Measurements from ENCODE around the gene N4BP3.
A peak's percentile ranks its signal among the peaks of the same experiment; 100 is the strongest.
"Not testable (repeated sequence)": the region's sequence is repeated elsewhere in the genome, so short reads cannot be mapped to it uniquely, and the experiment has no call there.

N4BP3 gene, protein sequence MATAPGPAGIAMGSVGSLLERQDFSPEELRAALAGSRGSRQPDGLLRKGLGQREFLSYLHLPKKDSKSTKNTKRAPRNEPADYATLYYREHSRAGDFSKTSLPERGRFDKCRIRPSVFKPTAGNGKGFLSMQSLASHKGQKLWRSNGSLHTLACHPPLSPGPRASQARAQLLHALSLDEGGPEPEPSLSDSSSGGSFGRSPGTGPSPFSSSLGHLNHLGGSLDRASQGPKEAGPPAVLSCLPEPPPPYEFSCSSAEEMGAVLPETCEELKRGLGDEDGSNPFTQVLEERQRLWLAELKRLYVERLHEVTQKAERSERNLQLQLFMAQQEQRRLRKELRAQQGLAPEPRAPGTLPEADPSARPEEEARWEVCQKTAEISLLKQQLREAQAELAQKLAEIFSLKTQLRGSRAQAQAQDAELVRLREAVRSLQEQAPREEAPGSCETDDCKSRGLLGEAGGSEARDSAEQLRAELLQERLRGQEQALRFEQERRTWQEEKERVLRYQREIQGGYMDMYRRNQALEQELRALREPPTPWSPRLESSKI

DNA sequence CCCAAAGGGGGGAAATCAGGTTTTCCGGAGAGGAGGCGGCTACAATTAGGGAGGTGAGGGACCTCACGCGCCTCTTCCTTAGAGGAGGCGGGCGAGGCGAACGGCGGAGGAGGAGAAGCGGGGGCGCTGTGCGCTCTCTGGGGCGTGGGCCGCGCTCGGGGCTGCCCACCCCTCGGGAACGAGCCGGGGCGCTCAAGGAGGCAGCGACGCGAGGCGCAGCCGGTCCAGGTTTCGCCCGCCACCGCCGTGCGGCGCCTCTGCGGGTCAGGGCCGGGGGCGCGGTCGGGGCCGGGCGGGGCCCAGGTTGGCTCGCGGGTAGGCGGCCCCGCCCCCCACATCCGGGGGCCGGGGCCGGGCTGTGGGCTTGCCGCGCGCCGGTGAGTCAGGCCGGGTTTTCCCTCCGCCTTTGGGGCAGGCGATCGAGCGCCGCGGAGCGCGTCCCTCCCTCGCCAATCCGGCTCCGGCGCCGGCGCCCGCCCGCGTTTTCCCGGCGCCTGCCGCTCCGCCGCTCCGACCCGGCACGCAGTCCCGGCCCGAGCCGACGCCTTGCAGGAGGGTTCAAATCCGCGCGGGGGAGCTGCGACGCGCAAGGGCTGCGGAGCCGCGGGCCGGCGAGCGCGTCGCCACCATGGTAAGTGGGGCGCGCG lies at the start of gene N4BP3:
Gene N4BP3 (plus strand): TSS at position 392 of the 647 bp plus-strand sequence. CDS start 6,052 bp downstream, outside the sequence.
- DNase-seq (ENCODE audit: low read depth in 2 of 2, low spot score in 1 of 2): peak; percentile 64 to 74

DNA sequence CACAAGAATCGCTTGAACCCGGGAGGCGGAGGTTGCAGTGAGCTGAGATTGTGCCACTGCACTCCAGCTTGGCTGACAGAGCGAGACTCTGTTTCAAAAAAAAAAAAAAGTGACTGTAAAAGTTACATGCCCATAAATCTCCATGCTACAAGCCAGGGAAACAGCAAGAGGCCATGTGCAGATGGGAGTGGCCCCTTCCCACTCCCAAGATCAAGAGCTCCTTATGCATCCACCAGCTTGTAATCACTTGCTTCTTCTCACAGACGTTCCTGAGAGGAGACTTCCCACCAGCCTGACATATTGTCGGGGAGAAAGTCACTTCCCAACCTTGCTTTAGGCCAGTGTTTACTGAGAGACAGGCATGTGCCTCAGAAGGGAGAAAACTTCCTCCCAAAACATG lies 45.6 kb upstream of the N4BP3 start:
- DNase-seq (ENCODE audit: low read depth in 2 of 2, low spot score in 1 of 2): no peak

DNA sequence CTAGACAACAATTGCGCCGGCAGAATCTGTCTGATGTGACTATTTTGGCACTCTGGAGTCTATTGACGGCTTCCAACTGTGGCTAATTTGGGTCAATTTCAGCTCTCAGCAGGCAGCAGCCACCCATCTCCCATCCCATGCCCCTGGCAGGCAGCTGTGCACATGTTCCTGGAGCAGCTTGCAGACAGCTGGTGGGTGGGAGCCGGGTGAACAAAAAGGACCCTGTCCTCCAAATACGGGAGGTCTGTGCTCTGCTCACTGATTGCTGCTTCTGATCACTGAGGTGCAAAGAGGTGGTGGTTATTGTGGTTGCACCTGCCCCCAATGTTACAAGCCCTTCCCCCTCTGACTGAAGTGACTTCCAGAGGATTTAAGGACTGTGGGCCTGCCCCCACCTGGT lies 45.0 kb upstream of the N4BP3 start:
- no peak for DNase-seq (ENCODE audit: low read depth in 2 of 2, low spot score in 1 of 2)

DNA sequence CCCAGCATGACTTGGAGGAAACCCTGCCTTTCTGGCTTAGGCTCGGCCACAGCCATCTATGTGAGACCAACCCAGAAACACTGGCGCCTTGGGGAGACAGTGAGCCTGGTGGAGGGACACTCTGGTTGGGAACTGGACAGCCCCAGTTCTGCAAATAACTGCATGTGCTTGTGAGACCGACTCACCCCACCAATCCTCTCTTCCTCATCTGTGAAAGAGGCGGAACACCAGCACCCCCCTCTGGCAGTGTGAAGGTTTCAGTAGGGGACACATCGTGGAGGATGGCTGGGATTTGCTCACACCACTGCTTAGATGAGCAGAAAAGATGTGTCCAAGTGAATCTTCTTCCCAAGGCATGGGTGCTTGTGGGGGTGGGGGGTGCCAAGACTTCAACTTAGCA lies 43.4 kb upstream of the N4BP3 start:
- DNase-seq (ENCODE audit: low read depth in 2 of 2, low spot score in 1 of 2): no peak

DNA sequence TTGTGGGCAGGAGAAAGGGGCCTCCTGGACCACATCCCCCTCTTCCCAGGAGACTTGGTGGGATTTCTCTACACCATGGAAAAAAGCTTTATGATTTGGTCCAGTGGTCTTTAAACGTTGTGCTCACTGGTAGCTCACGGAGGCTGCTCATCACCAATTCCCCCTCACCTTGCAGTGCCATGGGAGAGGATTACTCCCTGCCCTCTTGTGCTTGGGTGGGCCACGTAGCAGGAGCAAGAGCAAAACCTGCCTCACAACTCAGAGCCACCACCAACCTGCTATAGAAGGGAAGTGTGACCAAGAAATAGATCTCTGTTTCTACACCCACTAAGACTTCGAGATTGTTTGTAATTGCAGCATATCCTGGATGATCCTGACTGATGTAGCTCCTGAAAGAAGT lies 42.2 kb upstream of the N4BP3 start:
- no peak for DNase-seq (ENCODE audit: low read depth in 2 of 2, low spot score in 1 of 2)

DNA sequence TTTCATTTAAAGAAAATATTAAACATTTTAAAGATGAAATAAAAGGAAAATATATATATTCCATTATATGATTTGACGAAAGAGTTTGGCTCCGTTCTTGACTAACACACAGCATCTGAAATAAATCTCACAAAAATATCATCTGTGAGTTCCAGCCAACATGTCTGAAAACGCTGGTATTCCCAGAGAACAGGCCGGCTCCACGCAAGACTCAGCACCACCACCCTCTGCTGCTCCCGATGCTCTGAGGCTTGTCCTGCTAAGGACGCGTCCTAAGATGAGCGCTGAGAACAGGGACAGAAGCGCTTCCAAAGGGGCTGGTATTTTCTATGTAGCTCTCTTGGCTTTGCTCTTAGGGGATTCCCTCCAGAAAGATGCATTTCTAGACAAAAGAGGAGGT lies 40.6 kb upstream of the N4BP3 start:
- no peak for DNase-seq (ENCODE audit: low read depth in 2 of 2, low spot score in 1 of 2)

DNA sequence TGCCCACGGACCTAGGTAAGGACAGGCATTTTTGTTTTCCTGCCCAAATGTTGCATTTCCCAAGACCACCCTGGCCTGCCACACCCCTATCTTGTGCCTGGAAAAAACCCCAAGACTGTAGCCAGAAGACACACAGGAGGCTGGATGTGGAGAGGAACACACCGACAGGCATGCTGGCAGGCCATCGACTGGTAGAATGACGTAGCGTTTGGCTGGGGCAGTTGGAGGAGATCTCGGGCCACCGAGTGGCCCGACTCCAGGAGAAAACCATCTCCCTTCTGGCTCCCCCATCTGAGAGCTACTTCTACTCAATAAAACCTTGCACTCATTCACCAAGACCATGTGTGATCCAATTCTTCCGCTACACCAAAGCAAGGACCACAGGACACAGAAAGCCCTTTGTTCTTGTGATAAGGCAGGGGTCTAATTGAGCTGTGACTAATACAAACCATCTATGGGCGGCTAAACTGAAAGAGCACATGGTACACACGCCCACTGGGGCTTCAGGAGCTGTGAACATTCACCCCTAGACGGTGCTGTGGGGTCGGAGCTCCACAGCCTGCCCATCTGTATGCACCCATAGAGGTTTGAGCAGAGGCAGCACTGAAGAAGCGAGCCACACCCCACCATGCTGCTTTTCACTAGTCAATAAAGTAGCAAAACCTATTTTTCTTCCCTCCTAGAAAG lies 38.9 kb upstream of the N4BP3 start:
- DNase-seq (ENCODE audit: low read depth in 2 of 2, low spot score in 1 of 2): no peak

DNA sequence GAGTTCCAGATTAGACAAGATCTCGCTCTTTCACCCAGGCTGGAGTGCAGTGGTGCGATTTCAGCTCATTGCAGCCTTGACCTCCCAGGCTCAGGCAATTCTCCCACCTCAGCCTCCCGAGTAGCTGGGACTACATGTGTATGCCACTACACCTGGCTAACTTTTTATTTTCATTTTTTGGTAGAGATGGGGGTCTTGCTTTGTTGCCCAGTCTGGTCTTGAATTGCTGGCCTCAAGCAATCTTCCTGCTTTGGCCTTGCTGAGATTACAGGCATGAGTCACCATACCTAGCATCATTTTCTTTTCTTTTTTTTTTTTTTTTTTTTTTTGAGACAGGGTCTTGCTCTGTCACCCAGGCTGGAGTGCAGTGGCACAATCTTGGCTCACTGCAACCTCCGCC lies 36.4 kb upstream of the N4BP3 start:
- not testable (repeated sequence) for DNase-seq (ENCODE audit: low read depth in 2 of 2, low spot score in 1 of 2)

DNA sequence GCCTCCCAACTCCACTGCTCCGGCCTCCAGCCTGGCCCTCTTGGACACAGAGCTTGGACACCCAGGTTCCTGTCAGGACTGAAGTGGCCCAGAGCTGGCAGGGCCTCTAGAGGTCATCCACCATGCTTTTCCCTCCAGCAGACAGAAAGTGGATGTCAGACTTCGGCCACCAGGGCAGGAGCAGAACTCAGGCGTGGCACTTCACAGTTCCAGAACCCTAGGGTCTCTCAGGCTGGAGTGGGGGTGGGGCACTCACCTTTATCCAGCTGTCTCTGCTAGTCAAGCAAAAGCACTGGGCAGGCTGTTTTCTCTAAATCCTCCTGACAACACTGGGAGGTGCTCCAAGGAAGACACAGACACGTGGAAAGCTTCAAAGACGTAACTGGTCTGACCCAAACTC lies 35.6 kb upstream of the N4BP3 start:
- no peak for DNase-seq (ENCODE audit: low read depth in 2 of 2, low spot score in 1 of 2)

DNA sequence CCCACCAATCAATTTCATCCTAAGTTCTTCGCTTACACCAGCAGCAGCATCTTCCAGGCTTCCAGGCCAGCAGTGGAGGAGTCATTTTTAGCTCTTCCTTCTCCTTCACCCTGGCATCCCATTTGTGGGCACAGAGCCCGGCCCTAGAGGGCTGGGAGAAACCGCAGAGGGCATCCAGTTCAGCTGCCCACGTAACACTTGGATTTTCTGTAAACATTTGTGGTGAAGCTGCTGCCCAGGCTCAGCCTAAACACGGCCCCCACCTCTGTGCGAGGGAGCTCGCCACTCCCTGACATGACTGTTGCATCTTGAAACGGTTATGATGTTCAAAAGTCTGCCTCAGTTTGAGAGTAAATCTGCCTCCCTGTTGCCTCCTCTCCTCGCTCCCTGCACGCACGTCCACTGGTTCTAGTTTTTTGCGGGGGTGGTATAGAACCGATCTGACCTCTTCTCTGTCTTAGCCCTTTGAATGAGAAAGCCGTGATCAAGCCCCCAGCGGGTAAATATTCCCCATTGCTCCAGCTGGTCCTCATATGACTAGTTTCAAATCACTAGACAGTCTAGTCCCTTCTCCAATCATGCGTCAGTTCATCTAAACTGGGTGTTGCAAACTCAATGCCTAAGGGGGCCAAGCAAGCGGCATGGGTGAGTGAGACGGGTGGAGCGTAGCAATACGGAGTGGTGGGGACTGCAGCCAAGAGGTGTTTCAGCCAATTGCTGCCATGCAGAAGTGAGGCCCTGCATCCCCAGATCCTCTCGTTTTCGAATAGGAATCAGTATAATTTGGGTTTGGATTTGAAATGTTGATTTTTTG lies 34.9 kb upstream of the N4BP3 start:
- no peak for DNase-seq (ENCODE audit: low read depth in 2 of 2, low spot score in 1 of 2)

DNA sequence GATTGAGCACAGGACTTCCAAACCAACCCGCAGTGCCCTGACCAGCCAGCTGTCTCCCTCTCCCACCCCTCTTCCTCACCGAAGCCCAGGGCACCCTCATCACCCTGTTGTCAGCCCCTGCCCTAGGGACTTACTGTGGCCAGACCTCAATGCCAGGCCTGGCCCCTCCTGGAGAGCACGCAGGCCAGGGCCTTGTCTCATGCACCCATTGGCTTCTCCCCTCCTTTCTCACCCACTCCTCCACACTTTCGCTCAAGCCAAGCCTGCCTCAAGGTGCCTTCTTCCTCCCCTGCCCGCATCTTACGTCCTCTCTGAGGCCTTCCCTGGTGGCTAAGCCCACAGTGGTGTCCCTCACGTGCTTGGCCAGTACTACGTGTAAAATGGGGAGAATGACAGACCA lies 33.3 kb upstream of the N4BP3 start:
- no peak for DNase-seq (ENCODE audit: low read depth in 2 of 2, low spot score in 1 of 2)

DNA sequence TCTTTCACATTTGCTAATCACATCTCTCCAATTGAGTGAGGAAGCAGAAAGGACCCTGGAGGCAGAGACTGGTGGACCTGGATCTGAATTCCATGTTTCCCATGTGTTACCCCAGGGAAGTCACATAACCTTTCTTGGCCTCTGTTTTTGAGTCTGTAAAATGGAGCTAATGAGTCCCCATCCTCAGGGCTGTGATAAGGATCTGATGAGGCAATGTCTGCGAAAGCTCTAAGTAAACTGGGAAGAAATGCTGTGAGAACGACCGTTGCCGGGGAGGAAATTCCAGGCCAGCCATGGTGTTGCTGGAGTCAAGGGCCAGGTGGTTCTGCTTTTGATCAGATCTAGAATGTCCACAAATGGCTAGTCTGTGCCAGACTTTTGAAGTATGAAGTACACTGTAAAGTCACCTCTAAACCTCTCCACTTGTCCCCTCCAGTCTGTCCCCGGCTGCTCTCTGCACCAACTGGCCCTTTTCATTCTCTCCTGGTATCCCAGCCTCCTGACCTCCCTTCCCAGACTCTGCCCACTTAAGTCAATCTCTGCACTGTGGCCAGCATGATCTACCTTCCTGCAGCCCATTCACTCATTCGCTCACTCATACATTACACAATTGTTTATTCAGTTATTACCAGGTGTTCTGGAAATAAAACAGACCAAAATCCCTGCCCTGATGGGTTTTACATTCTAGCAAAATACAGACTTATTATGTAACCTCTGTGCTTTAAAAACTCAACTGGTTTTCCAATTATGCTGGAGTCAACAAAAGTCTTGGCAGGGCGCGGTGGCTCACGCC lies 32.5 kb upstream of the N4BP3 start:
- DNase-seq (ENCODE audit: low read depth in 2 of 2, low spot score in 1 of 2): no peak

DNA sequence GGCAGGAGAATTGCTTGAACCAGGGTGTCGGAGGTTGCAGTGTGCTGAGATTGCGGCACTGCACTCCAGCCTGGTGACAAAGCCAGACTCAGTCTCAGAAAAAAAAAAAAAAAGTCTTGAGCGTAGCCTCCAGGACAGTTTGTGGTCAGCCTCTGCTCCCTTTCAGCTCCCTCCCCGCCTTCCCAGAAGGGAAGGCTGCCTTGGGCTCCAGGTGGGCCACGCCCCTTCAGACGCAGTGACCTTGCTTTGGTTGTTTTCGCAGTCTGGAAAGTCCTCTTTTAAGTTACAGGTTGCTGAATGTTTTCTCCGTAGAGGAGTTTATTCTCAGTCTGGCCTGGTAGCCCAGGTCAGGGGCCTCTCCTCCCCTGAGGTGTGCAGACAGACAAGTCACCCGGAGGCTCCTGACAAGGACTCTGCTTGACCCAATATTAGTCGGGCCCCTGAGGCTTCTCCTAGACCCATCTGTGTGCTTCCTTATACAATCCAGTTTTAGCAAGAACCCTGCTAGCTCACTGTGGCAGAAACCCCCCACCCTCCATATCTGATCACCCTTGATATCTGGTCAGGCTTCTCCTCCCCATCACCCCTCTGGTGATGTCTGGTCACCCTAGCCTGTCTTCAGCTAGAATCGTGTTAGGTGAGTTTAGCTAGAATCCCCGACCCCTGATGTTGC lies 31.6 kb upstream of the N4BP3 start:
- DNase-seq (ENCODE audit: low read depth in 2 of 2, low spot score in 1 of 2): no peak

DNA sequence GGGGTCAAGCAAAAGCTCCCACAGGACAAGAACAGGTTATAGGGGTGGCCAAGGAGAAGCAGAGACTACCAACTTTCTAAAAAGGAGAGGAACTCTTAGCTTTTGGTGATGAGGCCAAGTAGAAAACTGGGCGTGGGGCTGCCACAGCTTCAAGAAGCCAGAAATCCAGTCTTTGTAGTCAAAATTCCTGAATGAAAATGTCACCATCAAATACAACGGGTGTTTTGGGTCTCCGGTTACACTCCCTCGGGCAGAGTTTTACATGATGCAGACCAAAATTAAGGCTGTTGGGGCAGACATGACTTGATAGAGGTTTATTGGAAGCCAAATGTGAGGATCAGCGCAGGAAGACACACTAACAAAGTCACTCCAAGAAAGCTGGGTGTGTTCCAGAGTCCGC lies 29.4 kb upstream of the N4BP3 start:
- DNase-seq (ENCODE audit: low read depth in 2 of 2, low spot score in 1 of 2): no peak

DNA sequence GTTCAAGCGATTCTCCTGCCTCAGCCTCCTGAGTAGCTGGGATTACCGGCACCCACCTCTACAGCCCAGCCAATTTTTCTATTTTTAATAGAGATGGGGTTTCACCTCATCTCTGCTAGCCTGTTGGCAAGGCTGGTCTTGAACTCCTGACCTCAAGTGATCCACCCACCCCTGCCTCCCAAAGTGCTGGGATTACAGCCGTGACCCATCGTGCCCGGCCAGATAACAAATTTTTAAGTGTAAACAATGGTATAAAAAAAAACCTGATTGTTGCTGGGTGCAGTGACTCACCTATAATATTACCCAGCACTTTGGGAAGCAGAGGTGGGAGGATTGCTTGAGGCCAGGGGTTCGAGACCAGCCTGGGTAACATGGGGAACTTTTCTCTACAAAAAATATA lies 28.0 kb upstream of the N4BP3 start:
- DNase-seq (ENCODE audit: low read depth in 2 of 2, low spot score in 1 of 2): no peak

DNA sequence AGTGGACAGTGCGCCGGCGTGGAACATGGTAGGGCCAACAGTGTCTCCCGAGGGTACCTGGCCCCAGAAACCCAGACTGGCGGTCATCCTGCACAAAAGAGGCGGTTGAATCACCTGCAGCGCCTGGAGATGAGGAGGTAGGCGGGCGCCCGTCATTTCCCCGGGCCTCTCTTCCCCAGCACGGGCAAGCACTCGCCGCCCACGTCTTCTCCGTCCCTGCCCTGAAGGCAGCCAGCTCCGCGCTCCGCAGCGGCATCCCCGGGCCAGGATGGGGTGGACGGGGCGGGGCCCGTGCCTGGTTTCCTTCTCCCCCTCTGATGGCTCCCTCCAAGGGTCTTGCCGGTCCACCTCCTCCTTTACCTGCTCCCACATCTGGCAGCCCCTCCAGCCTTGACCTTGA lies 27.1 kb upstream of the N4BP3 start:
- DNase-seq (ENCODE audit: low read depth in 2 of 2, low spot score in 1 of 2): no peak

DNA sequence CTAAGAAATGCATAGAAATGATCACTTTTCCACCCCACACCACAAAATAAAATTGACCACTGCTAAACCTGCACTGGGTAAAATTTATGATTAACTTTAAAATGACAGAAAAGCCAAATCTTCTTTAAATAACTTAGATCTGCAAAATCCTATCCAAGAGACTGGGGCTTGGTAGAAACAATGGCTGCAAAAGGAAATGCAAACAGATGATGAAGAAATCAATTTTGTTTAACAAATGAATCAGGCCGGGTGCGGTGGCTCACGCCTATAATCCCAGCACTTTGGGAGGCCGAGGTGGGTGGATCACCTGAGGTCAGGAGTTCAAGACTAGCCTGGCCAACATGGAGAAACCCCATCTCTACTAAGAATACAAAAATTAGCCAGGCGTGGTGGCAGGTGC lies 26.1 kb upstream of the N4BP3 start:
- DNase-seq (ENCODE audit: low read depth in 2 of 2, low spot score in 1 of 2): not testable (repeated sequence)

DNA sequence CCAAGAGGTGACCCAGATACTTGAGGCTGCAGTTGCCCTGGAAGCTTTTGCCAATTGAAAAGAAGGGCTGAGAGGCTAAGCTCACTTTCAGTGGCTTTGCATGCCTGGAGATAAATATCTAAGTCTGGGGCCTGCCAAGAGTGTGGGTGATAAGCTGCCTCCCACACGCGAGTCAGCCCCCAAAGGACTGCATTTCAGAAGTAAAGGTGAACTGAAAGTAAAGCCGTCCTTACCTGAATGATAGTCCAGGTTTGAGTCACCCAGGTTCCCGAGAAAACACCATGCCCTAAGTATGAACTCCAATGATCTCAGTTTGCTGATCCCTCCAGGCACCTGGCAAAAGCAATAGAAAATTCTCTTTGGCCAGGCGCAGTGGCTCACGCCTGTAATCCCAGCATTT lies 22.5 kb upstream of the N4BP3 start:
- DNase-seq (ENCODE audit: low read depth in 2 of 2, low spot score in 1 of 2): no peak

DNA sequence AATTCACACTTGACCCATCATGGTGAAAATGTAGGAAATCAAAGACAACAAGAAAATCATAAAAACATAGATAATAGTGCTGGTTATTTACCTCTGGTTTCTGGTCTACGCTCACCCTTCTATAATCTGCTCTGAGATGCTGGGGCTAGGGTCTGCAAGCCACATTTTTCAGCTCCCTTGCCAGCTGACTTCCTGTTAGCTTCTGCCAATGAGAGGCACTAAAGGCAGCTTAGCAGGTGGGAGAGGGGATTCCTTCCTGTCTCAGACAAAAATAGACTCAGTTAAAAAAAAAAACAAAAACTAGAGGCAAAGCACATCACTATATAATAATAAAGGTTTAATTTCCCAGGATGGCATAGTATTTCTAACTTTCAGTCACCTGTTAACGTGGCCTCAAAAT lies 20.2 kb upstream of the N4BP3 start:
- DNase-seq (ENCODE audit: low read depth in 2 of 2, low spot score in 1 of 2): no peak

DNA sequence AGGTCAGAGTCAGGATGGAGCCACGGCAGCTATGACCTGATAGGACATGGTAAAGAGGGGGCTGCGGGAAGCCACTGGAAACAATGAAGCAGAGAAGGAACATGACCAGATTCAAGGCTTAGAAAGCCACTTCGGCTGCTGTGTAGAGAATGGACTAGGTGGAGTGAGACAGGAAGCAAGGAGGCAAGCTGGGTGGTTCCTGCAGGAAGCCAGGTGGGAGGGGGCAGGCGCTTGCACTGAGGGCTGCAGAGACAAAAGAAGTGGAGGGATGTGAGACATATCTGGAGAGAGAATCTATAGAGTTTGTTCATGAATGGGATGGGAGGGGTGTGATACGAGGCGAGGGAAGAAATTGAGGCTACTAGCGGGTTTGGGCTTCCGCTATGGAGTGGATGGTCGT lies 19.0 kb upstream of the N4BP3 start:
- no peak for DNase-seq (ENCODE audit: low read depth in 2 of 2, low spot score in 1 of 2)

Measured in stimulated activated CD8-positive, alpha-beta memory T cell treated with anti-CD3 and anti-CD28 coated beads, Interleukin-4, amount 100 ng/mL, for 4 hours (primary cell).